T-helper 1 cell treated with Interleukin-12 subunit alpha and Interleukin-12 subunit beta and Interleukin-4 antibody, amounts not matched to agents 30 ng/mL and 1 ng/mL, for 36 hours (primary cell): ENCODE data around the gene IMP4. TPM values are rescaled to one million over a fixed set of nuclear protein-coding genes. Genes with fewer than 3 reads are reported as not detected.

ENCODE experiments used
- intact Hi-C: fragments of 100-400 bp; cut with micrococcal nuclease; formaldehyde crosslinking; loops from one replicate; pipeline ENCODE4 v1.15.1; 2024
- total RNA-seq: library from RNA; stranded (reverse); gene quantifications from 2 replicates; pipeline ENCODE4 v1.2.3, GENCODE V29; 2022

IMP4 gene
- total RNA-seq = 79.3 and 86.2 TPM in 2 replicates

- intact Hi-C loops = loop anchor here (1.0 to 5.0 kb wide), 12 partner anchors 10 to 1150 kb away; partner anchors contain the start of genes FAM168B, MZT2A, PTPN18 and SMPD4
Observed at GRCh38 chr2:130342533-130343275, at the start of gene IMP4. TSS of gene IMP4 (plus strand) at chr2:130342897. CDS start at chr2:130342933, 36 bp downstream.

- intact Hi-C loops = no loop called here
Observed at GRCh38 chr2:130300258-130300969, 42.3 kb upstream of the IMP4 start.

GRCh38 chr2:130300970-130301348 lies 41.7 kb upstream of the IMP4 start:
- intact Hi-C loops = no loop called here

GRCh38 chr2:130302164-130302886 lies 40.4 kb upstream of the IMP4 start:
- intact Hi-C loops = no loop called here

GRCh38 chr2:130303169-130303568 lies 39.5 kb upstream of the IMP4 start:
- intact Hi-C loops = no loop called here

- intact Hi-C loops = no loop called here
Observed at GRCh38 chr2:130304726-130305125, 38.0 kb upstream of the IMP4 start.

GRCh38 chr2:130307850-130308249 lies 34.8 kb upstream of the IMP4 start:
- intact Hi-C loops = no loop called here

GRCh38 chr2:130310881-130311280 lies 31.8 kb upstream of the IMP4 start:
- intact Hi-C loops = no loop called here

- intact Hi-C loops = no loop called here
Observed at GRCh38 chr2:130313812-130314334, 28.8 kb upstream of the IMP4 start.

GRCh38 chr2:130314377-130314776 lies 28.3 kb upstream of the IMP4 start:
- intact Hi-C loops = no loop called here

GRCh38 chr2:130316596-130316995 lies 26.1 kb upstream of the IMP4 start:
- intact Hi-C loops = no loop called here

GRCh38 chr2:130318906-130319305 lies 23.8 kb upstream of the IMP4 start:
- intact Hi-C loops = no loop called here

GRCh38 chr2:130319536-130319935 lies 23.2 kb upstream of the IMP4 start:
- intact Hi-C loops = no loop called here

- intact Hi-C loops = no loop called here
Observed at GRCh38 chr2:130327703-130328527, 14.8 kb upstream of the IMP4 start.

GRCh38 chr2:130328710-130329109 lies 14.0 kb upstream of the IMP4 start:
- intact Hi-C loops = no loop called here

GRCh38 chr2:130332271-130333073 lies 10.2 kb upstream of the IMP4 start:
- intact Hi-C loops = loop anchor here (1.0 to 2.0 kb wide), 5 partner anchors 10 to 396 kb away; partner anchors contain the start of genes IMP4 and SMPD4

GRCh38 chr2:130333253-130333652 lies 9.4 kb upstream of the IMP4 start:
- intact Hi-C loops = loop anchor here (2.0 kb wide), 1 partner anchor 306 kb away; no protein-coding TSS in a partner anchor

- intact Hi-C loops = no loop called here
Observed at GRCh38 chr2:130334026-130334425, 8.7 kb upstream of the IMP4 start.

- intact Hi-C loops = no loop called here
Observed at GRCh38 chr2:130335226-130335625, 7.5 kb upstream of the IMP4 start.
